ENCODE measurements around the gene RPRD1B.

RPRD1B gene

GRCh38 chr20:38127920-38128528, 94.5 kb downstream of the RPRD1B start:
- Histone ChIP-seq H3K79me2 (ENCODE audit: low read length) (no peaks in the 10 kb centered on the region), H2AFZ (ENCODE audit: low read length) (no peak overlapping the region), H4K20me1 (ENCODE audit: insufficient read depth, low read length) (no peaks in the 10 kb centered on the region), H3K27me3 (replicated peaks; ENCODE audit: insufficient read depth, low read length) (no peaks in the 10 kb centered on the region), H3F3A (ENCODE audit: insufficient read depth, low read length) (no peaks in the 10 kb centered on the region), H3K4me1 (ENCODE audit: low read length) (no peaks in the 10 kb centered on the region), H3K4me2 (ENCODE audit: low read depth, low read length) (no peak overlapping the region), H3K4me3 (ENCODE audit: low read length) (no peak overlapping the region), H3K9me2 (replicated peaks; ENCODE audit: insufficient read depth, low read length) (no peaks in the 10 kb centered on the region), H3K27ac (ENCODE audit: low read length) (no peak overlapping the region), H3K9me3 (replicated peaks; ENCODE audit: insufficient read depth, low read length) (no peaks in the 10 kb centered on the region), H3K9ac (ENCODE audit: low read length) (no peak overlapping the region), H3K36me3 (replicated peaks; ENCODE audit: insufficient read depth, low read length) (no peaks in the 10 kb centered on the region)
- DNase-seq = no peak
- TF ChIP-seq EZH2 (optimal IDR thresholded peaks at IDR 0.05; ENCODE audit: low read depth, low read length) = no peak
- TF ChIP-seq EZH2phosphoT487 (IDR thresholded peaks at IDR 0.05; ENCODE audit: low read length) = no peak
- no peak for TF ChIP-seq CTCF (IDR thresholded peaks at IDR 0.05; ENCODE audit: low read length)

GRCh38 chr20:38128691-38129090, 95.1 kb downstream of the RPRD1B start:
- Histone ChIP-seq H3K9me2 (replicated peaks; ENCODE audit: insufficient read depth, low read length) (no peaks in the 10 kb centered on the region), H3K9me3 (replicated peaks; ENCODE audit: insufficient read depth, low read length) (no peaks in the 10 kb centered on the region), H3K79me2 (ENCODE audit: low read length) (no peaks in the 10 kb centered on the region), H3K27ac (ENCODE audit: low read length) (no peak overlapping the region), H3K4me2 (ENCODE audit: low read depth, low read length) (no peak overlapping the region), H3K36me3 (replicated peaks; ENCODE audit: insufficient read depth, low read length) (no peaks in the 10 kb centered on the region), H3K27me3 (replicated peaks; ENCODE audit: insufficient read depth, low read length) (no peaks in the 10 kb centered on the region), H3F3A (ENCODE audit: insufficient read depth, low read length) (no peaks in the 10 kb centered on the region), H4K20me1 (ENCODE audit: insufficient read depth, low read length) (no peaks in the 10 kb centered on the region), H3K4me3 (ENCODE audit: low read length) (no peak overlapping the region), H3K4me1 (ENCODE audit: low read length) (no peaks in the 10 kb centered on the region), H3K9ac (ENCODE audit: low read length) (no peak overlapping the region), H2AFZ (ENCODE audit: low read length) (no peak overlapping the region)
- TF ChIP-seq EZH2phosphoT487 (IDR thresholded peaks at IDR 0.05; ENCODE audit: low read length) (no peak), CTCF (IDR thresholded peaks at IDR 0.05; ENCODE audit: low read length) (no peak), EZH2 (optimal IDR thresholded peaks at IDR 0.05; ENCODE audit: low read depth, low read length) (no peak)
- no peak for DNase-seq

- no peaks in the 10 kb centered on the region for H3K4me1 ChIP-seq (ENCODE audit: low read length)
- H4K20me1 ChIP-seq (ENCODE audit: insufficient read depth, low read length) = no peaks in the 10 kb centered on the region
- no peak overlapping the region for H3K27ac ChIP-seq (ENCODE audit: low read length)
- H3K9me3 ChIP-seq (replicated peaks; ENCODE audit: insufficient read depth, low read length) = no peaks in the 10 kb centered on the region
- no peak overlapping the region for H3K9ac ChIP-seq (ENCODE audit: low read length)
- no peaks in the 10 kb centered on the region for H3K9me2 ChIP-seq (replicated peaks; ENCODE audit: insufficient read depth, low read length)
- no peaks in the 10 kb centered on the region for H3K27me3 ChIP-seq (replicated peaks; ENCODE audit: insufficient read depth, low read length)
- no peaks in the 10 kb centered on the region for H3K36me3 ChIP-seq (replicated peaks; ENCODE audit: insufficient read depth, low read length)
- no peak for DNase-seq
- no peak for TF ChIP-seq CTCF (IDR thresholded peaks at IDR 0.05; ENCODE audit: low read length)
- TF ChIP-seq EZH2 (optimal IDR thresholded peaks at IDR 0.05; ENCODE audit: low read depth, low read length) = no peak
- TF ChIP-seq EZH2phosphoT487 (IDR thresholded peaks at IDR 0.05; ENCODE audit: low read length) = no peak
- no peaks in the 10 kb centered on the region for H3K79me2 ChIP-seq (ENCODE audit: low read length)
- no peaks in the 10 kb centered on the region for H3F3A ChIP-seq (ENCODE audit: insufficient read depth, low read length)
- no peak overlapping the region for H3K4me3 ChIP-seq (ENCODE audit: low read length)
- H3K4me2 ChIP-seq (ENCODE audit: low read depth, low read length) = no peak overlapping the region
- no peak overlapping the region for H2AFZ ChIP-seq (ENCODE audit: low read length)
Measured at GRCh38 chr20:38129248-38129865, 95.8 kb downstream of the RPRD1B start.
